ENCODE results near the gene SASH1.
A peak's percentile ranks its signal among the peaks of the same experiment; 100 is the strongest.

Gene SASH1

GRCh38 chr6:148364056-148364824, 21.6 kb downstream of the SASH1 start (continued):
- TF ChIP-seq ZNF18 (tag by site-specific recombination; IDR thresholded peaks at IDR 0.05) (no peak), EGR2 (tag by site-specific recombination; IDR thresholded peaks at IDR 0.05; ENCODE audit: low read depth) (no peak), MZF1 (tag by site-specific recombination; IDR thresholded peaks at IDR 0.05; ENCODE audit: borderline replicate concordance) (no peak), ZNF623 (tag by site-specific recombination; IDR thresholded peaks at IDR 0.05) (no peak), ZNF302 (tag by site-specific recombination; IDR thresholded peaks at IDR 0.05; ENCODE audit: low read depth) (no peak), ZNF785 (tag by site-specific recombination; IDR thresholded peaks at IDR 0.05) (no peak)

GRCh38 chr6:148365041-148365440, 22.4 kb downstream of the SASH1 start:
- POLR2A ChIA-PET, result no interaction called here

GRCh38 chr6:148367411-148368024, 24.9 kb downstream of the SASH1 start:
- Histone ChIP-seq H3K9me3 (ENCODE audit: control insufficient read depth, insufficient read depth, low read depth, low read length) (no peaks in the 10 kb centered on the region), H3K4me3 (ENCODE audit: low read depth, low read length) (no peak overlapping the region), H3K36me3 (ENCODE audit: control insufficient read depth in 2 of 2, insufficient read depth in 1 of 2, low read length in 2 of 2) (no peaks in the 10 kb centered on the region), H3K27ac (ENCODE audit: extremely low read depth, low read depth, low read length) (no peak overlapping the region), H3K4me1 (ENCODE audit: control insufficient read depth, insufficient read depth, low read length) (no peaks in the 10 kb centered on the region)
- CTCF ChIA-PET, result interaction anchor here (1.0 kb wide), 1 partner anchor 192 kb away, joined by 4 read pairs; no protein-coding TSS in a partner anchor
- POLR2A ChIA-PET, result no interaction called here
- TF ChIP-seq ZFP37 (tag by site-specific recombination; IDR thresholded peaks at IDR 0.05) (no peak), ZFP69B (tag by site-specific recombination; IDR thresholded peaks at IDR 0.05) (no peak), MZF1 (tag by site-specific recombination; IDR thresholded peaks at IDR 0.05; ENCODE audit: borderline replicate concordance) (no peak), ZNF138 (tag by site-specific recombination; IDR thresholded peaks at IDR 0.05; ENCODE audit: borderline replicate concordance) (no peak), ZNF843 (tag by site-specific recombination; IDR thresholded peaks at IDR 0.05) (no peak), ZNF747 (tag by site-specific recombination; IDR thresholded peaks at IDR 0.05) (no peak), YY1 (tag by site-specific recombination; IDR thresholded peaks at IDR 0.05) (no peak), ZXDB (tag by site-specific recombination; IDR thresholded peaks at IDR 0.05) (no peak), ZNF239 (tag by site-specific recombination; IDR thresholded peaks at IDR 0.05) (no peak), ZNF777 (tag by site-specific recombination; IDR thresholded peaks at IDR 0.05; ENCODE audit: borderline replicate concordance) (no peak), ZNF24 (tag by site-specific recombination; IDR thresholded peaks at IDR 0.05) (no peak), ZNF610 (tag by site-specific recombination; IDR thresholded peaks at IDR 0.05; ENCODE audit: borderline replicate concordance) (no peak), ZNF596 (tag by site-specific recombination; IDR thresholded peaks at IDR 0.05) (no peak), ZNF26 (tag by site-specific recombination; IDR thresholded peaks at IDR 0.05) (no peak), ZNF514 (tag by site-specific recombination; IDR thresholded peaks at IDR 0.05) (no peak), GLI2 (tag by site-specific recombination; IDR thresholded peaks at IDR 0.05; ENCODE audit: borderline replicate concordance, low read depth) (no peak), ZNF16 (tag by site-specific recombination; IDR thresholded peaks at IDR 0.05; ENCODE audit: low read depth) (no peak), ZNF37A (tag by site-specific recombination; IDR thresholded peaks at IDR 0.05) (no peak), ZNF473 (tag by site-specific recombination; IDR thresholded peaks at IDR 0.05) (no peak)

More at GRCh38 chr6:148365041-148365440, 22.4 kb downstream of the SASH1 start:
- Histone ChIP-seq H3K4me3 (ENCODE audit: low read depth, low read length) (no peak overlapping the region), H3K36me3 (ENCODE audit: control insufficient read depth in 2 of 2, insufficient read depth in 1 of 2, low read length in 2 of 2) (no peaks in the 10 kb centered on the region), H3K27ac (ENCODE audit: extremely low read depth, low read depth, low read length) (no peak overlapping the region), H3K4me1 (ENCODE audit: control insufficient read depth, insufficient read depth, low read length) (no peaks in the 10 kb centered on the region), H3K9me3 (ENCODE audit: control insufficient read depth, insufficient read depth, low read depth, low read length) (no peaks in the 10 kb centered on the region)
- no peak for TF ChIP-seq KLF10 (tag by site-specific recombination; IDR thresholded peaks at IDR 0.05)
- TF ChIP-seq PRDM6 (tag by site-specific recombination; IDR thresholded peaks at IDR 0.05), result peak; percentile 39
- CTCF ChIA-PET, result no interaction called here

All from HEK293 (cell line).